Measurements from ENCODE around the gene MATCAP1.

MATCAP1 gene

DNA sequence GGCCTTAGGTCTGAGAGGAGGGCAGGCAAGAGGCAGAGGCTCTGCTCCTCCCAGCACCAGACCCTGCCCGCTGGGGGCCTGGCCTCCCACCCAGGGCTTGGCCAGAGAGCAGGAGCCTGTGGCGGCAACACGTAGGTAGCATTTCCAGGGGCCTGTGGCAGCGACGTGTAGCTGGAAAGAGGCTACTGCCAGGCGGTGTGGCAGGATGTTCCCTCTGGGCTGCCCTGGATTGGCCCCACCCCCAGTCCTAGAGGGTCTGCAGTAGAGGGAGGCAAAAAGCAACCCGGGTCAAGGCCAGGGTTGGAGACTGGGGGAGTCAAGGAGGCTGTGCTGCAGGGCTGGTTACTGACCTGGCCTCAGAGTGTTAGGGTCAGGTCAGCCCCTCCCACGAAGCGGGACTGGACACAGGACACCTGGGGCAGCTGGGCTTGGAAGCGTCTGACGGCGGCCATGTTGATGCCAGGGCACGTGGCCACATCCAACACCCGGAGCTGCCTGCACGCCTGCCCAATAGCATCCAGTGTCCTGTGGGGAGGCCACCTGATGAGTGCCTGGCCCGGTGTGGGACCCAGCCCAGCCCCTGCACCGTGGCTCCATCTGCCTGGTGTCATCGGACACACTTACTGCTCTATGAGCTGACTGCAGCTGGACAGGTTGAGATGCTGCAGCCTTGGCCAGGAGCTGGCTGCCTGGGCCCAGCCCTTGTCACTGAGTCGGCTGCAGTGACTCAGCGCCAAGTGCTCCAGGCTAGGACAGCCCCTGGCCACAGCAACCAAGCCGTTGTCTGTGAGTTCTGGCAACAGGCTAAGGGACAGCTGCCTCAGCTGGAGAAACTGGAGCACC is 23.7 kb upstream of the MATCAP1 start:
- DNase-seq = no peak

DNA sequence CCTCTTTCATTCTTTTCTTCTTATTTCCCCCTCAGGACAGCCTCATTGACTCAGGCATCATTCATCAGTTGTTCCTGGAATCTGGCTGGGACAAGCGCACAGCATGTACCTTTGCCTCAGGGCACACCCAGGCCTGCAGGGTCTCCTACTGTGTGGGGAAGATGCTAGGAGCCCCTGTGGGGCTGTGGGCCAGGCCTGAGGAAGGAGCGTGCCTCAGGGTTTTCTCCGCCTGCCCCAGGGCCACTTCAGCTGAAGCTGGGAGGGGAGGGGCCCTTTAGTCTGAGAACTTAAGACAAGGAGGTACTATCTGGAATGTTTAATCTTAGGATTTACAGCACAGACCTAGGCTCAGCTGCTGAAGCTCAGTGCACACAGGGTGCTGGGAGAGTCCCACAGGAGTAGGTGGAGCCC is 23.1 kb upstream of the MATCAP1 start:
- no peak for DNase-seq

DNA sequence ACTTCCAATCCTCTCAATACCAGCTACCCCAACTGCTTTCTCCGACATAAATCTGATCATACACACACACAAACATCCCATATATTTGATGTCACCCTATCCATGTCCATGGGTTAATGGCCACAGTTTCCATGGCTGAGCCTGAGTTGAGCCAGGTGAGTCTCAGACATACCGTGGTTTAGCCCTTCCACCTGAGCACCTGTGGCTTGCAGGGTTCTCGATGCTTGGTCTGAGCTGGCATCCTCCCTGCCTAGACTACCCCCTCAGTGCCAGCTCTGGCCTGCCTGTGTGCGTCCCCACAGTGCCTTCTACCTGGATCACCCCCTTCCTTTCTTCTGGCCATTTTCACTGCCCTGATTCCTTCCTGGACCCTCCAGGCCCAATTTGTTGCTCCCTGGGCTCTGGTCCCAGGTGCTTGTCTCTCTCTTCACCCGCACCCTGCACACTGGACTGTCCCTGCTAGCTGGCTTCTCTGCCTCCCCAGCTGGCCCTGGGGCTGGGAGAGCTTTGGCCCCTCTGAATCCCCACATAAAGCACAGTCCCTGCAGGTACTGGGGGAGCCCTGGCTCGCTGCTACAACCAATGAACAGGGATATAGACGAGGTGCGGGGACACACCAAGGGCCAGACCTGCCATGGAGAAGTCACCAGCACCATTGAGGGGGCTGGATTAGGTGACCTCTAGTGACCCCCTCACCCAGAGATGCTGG is 22.5 kb upstream of the MATCAP1 start:
- no peak for DNase-seq

DNA sequence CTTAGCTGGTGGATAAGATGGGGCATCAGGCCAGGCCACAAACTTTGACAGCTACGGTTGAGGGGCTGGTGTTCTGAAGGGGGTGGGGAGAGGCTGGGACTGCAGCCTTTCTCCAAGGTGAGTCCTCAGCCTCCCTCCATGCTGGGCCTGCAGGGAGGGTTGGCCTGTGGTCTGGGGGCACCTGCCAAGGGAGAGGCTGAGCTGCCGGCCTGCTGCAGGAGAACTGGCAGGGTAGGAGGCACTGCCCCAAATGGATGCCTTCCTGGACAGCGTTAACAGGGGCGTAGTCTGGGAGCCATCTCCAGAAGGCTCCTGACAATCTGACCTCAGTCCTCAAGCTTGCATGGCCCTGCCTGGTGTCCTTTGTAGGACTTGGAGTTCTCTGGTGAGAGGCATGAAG is 20.3 kb upstream of the MATCAP1 start:
- no peak for DNase-seq

DNA sequence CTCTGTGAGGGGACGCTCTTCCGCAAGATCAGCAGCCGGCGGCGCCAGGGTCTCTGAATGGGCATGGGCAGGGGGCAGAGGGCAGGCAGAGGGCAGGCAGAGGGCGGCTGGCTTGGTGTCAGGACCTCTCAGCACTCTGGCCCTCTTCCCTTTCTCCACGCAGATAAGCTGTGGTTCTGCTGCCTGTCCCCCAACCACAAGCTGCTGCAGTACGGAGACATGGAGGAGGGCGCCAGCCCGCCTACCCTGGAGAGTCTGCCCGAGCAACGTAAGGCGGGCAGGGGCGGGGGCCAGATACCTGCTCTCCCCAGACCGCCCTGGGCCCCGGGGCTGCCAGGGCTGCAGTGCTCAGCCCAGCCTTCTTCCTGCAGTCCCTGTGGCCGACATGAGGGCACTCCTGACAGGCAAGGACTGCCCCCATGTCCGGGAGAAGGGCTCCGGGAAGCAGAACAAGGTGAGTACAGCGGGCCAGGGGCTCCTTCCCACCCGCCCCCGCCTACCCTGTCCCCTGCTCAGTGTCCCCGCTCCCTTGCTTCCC is 19.3 kb upstream of the MATCAP1 start:
- DNase-seq = no peak

DNA sequence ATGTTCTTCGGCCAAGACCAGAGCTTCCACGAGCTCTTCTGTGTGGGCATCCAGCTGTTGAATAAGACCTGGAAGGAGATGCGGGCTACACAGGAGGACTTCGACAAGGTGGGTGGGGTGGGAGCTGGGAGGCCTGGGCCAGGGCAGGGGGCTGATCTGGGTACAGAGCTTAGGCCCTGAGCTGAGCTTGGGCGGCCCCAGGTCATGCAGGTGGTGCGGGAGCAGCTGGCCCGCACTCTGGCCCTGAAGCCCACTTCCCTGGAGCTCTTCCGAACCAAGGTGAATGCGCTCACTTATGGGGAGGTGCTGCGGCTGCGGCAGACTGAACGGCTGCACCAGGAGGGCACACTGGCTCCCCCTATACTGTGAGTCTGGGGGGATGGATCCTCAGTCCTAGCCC is 18.7 kb upstream of the MATCAP1 start:
- DNase-seq = no peak

DNA sequence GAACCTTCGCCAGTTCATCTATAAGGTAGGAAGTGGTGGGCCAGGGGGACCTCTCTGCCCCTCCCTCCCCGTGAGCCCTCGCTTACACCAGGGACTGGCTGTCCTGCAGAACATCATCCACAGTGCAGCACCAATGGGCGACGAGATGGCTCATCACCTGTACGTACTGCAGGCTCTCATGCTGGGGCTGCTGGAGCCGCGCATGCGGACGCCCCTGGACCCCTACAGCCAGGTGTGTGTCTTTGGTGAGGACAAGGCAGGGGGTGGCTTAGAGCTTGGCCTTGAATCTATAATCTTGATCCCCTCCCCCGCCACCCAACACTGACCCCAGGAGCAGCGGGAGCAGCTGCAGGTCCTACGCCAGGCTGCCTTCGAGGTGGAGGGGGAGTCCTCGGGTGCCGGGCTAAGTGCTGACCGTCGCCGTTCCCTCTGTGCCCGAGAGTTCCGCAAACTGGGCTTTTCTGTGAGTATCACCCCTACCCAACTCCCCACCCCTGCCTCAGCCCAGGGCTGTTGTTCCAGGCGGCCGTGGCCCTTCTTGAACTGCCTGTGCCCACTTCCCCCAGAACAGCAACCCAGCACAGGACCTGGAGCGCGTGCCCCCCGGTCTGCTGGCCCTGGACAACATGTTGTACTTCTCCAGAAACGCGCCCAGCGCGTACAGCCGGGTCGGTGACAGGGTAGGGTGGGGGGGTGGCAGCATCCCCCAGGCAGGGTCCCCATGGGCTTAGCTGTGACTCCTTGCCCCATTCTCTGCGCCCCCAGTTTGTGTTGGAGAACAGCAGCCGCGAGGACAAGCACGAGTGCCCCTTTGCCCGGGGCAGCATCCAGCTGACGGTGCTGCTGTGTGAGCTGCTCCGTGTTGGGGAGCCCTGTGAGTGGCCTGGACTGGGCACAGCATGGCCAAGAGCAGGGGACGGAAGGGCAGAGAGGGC is 17.9 kb upstream of the MATCAP1 start:
- DNase-seq = no peak

DNA sequence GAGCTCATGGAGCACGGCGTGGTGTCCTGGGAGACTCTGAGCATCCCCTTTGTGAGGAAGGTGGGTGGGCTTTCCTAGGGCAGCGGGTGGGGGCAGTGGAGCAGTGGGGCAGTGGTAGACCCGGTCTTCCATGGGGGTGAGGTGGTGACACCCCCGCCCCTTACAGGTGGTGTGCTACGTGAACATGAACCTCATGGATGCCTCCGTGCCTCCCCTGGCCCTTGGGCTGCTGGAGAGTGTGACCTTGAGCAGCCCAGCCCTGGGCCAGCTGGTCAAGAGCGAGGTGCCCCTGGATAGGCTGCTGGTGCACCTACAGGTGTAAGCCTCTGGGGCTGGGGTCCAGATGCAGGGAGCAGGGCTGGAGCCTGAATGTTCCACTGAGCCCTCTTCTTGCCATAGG is 16.7 kb upstream of the MATCAP1 start:
- DNase-seq = no peak

DNA sequence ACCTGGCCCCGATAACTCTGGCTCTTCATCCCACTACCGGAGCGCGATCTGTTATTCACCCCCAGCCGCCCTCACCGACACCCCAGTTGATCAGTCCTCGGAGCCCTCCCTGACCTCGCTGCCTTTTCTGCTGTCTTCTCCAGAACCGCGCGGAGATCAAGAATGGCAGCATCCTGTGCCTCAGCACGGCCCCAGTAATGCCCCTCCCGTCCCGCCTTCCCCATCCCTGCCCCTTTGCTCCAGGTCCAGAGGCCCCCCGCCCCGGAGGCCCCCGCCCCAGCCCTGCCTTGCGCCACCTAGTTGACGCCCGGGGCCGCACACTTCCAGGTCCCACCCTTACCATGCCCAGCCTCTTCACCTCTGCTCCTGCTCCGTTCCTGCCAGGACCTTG is 16.0 kb upstream of the MATCAP1 start:
- DNase-seq = no peak

DNA sequence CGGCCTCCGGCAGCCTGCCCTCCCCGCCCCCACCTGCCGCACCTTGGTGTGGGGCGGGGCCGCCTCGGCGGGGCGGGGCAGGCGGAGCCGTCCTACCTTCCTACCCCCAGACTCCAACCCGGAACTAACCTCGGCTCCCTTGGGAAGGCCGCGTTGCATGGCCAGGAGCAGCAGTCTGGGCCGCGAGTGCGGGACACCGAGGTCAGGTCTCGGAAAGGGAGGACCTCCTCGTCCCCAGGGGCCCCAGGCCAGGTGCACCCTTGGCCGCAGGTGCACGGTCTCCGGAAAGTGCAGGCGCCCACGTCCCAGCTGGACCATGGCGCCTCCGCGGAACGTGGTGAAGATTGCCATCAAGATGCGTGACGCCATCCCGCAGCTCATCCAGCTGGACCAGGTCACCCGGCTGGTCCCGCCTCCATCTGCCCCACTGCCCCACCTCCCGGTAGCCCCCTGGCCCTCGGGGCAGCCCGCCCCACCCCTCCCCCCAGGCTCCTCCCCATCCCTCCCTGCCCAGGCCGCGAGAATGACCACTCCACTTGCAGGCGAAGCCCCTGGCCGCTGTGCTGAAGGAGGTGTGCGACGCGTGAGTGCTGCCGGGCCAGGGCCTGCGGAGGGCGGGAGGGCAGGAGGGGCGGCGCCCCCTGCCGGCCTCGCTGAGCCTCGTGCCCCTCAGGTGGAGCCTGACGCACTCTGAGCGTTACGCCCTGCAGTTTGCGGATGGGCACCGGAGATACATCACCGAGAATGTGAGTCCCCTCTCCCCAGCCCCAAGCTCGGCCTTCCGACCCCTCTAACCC is 15.4 kb upstream of the MATCAP1 start, which contains the start of gene ELMO3:
Gene ELMO3 (plus strand): TSS at position 121 of the 797 bp plus-strand sequence. CDS start 196 bp downstream, at position 317.
- DNase-seq = peak; percentile 1

DNA sequence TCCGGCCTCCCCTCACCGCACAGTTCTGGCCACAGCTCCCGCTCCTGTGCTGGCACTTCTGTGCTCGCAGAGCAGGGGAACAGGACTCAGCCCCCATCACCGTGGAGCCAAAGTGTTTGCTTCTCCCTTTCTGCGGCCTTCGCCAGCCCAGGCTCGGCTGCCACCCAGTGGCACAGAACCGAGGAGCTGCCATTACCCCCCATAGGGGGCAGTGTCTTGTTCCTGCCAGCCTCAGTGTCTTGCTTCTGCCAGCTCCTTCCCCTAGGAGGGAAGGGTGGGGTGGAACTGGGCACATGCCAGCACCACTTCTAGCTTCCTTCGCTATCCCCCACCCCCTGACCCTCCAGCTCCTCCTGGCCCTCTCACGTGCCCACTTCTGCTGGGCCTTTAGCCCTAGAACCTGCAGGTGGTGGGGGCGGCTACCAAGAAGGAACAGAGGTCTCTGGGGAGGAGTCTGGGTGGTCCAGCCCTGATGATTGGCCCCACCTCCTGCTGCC is 14.5 kb upstream of the MATCAP1 start:
- DNase-seq = peak; percentile 19

DNA sequence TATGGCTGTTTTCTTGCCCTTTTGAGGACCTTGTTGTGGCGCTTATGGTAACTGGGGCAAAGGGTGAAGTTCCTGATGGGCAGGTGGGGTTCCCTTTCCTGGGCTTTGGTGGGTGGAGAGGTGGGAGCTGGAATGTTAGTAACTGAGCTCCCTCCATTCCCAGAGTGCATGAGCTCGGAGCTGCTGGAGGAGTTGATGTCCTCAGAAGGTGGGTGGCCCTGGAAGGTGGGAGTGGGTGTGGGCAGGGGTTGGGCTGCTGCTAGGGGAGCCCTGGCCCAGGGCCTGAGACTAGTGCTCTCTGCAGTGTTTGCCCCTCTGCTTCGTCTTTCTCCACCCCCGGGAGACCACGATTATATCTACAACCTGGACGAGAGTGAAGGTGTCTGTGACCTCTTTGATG is 13.9 kb upstream of the MATCAP1 start:
- no peak for DNase-seq

DNA sequence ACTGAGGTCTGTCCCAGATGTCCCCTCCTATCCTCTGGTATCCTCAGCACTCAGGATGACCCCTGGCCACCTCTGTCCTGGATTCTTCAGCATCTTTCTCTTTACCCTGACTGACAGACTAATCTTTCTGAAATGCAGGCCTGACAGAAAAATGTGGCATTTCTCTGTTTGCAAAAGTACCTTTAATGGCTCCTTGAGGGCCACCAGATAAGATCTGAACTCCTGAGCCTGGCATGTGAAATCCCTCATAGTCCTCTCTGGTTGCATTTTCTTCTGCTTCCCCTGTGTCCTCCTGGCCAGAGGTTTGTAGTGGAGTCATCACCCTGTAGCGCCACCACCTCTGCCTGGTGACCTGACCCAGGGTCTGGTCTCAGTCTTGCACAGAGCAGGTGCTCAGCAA is 13.1 kb upstream of the MATCAP1 start:
- DNase-seq = no peak

DNA sequence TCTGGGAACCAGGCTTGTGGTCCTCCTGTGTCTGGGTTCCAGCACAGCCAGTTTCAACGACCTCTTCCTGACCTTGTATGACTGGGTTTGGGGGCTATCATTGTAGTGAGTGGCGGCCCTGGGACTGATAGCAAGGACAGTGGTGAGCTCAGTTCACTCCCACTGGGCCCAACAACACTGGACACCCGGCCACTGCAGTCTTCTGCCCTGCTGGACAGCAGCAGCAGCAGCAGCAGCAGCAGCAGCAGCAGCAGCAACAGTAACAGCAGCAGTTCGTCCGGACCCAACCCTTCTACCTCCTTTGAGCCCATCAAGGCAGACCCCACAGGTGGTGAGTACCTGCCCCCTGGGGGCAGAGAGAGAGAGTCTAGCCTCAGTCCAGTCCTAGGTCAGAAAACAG is 11.9 kb upstream of the MATCAP1 start:
- no peak for DNase-seq

DNA sequence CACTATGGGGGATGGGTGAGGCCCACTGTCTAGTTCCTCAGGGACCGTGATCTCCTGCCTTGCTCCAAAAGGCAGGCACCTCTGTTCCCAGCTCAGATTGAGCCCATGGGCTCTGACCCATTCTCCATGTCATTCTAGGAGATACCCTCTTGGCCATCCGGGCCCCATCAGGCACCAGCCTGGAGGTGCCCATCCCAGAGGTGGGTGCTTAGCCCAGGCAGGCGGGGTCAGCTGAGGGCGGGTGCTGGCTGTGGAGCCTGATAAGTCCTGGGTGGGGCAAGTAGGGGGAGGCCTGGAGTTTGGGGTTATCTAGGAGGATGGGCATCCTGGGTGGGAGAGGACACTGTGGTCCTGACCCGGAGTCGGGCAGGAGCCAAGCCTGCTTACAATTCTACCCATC is 10.5 kb upstream of the MATCAP1 start:
- DNase-seq = no peak

DNA sequence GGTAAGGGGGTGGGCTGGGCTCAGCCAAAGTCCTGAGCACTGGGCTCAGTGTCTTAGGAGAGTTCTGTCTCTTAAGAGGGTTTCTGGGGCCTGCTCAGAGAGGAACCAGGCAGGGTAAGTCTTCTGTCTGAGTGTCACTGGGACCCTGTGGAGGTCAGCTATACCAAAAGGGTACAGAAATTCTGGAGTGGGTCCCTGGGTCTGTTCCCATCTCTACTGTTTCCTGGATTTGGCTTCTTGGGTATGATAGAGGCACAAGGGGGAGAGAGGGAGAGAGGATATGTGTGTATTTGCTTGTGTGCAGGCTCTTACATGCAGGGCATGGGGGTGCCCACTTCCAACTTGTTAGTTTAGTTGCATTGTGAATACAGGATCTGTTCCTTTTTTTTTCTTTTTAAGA is 9.8 kb upstream of the MATCAP1 start:
- DNase-seq = no peak

DNA sequence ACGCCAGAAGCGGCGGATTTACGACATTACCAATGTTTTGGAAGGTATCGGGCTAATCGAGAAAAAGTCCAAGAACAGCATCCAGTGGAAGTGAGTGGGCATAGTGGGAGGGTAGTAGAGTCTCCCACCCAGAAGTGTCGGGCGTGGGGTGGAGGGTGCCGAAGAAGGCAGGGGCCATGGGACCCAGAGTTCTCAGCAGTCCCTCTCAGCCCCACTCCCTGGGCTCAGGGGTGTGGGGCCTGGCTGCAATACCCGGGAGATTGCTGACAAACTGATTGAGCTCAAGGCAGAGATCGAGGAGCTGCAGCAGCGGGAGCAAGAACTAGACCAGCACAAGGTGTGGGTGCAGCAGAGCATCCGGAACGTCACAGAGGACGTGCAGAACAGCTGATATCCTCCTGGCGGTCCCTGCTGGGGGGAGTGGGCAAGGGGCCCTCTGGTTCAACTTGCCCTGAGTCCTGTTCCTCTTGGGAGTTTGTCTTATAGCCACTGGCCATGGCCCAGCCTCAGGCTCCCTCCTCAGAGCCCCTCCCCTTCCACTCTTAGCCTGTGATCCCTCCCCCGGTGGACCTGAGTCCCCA is 9.1 kb upstream of the MATCAP1 start:
- no peak for DNase-seq

DNA sequence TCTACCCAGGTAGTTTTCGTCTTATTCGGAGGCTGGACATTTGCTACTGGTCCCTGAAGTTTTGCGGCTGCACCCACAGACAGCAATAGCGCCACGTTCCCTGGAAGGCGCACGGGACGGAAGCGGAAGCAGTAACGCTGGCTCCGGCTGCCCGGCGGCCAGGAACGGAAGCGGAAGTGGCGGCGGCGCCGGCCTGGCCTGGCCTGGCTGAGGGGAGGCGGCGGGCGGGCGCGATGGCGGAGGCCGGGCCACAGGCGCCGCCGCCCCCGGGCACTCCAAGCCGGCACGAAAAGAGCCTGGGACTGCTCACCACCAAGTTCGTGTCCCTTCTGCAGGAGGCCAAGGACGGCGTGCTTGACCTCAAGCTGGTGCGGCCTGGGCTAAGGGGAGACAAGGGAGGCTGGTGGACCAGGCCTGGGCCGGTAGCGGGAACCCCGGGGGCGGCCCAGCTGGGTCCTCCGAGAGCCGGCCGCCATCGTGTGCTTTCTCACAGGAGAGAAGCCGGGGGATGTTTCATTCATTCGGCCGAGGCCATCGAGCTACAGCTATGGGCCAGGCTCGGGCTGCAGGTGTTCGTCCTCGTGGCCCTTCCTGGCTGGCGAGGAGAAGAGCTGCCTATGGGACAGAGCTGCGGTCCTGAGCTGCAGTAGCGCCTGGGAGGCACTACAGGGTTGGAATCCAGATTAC is 8.4 kb upstream of the MATCAP1 start, which contains the start of gene E2F4:
Gene E2F4 (plus strand): TSS at position 161 of the 687 bp plus-strand sequence. CDS start 73 bp downstream, at position 234.
- peak; percentile 41 for DNase-seq

DNA sequence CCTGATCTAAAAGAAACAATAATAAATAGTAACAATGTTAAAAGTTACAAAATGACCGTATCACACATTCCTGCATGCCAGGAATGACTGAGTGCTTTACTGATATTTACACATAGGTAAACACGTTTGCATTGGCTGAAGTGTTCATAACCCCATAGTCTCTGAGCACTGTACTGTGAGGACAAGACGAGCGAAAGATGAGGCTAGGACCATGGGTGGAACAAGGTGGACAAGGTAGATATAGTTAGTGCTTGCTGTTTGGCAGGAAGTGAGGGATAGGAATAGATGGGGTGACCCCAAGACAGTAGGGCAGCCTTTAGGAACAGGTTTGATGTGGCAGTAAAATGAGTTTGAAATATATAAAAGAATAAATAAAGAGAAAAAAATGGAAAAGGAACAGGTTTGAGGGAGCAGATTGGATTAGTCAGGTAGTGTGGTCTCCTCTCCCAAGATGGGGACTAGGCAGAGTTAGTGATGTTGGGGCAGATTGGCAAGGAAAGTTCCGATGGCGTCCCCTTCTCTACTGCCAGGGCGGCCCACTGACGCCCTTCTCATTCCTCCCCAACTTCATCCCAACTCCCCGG is 7.7 kb upstream of the MATCAP1 start:
- DNase-seq = no peak

All from NCI-H526 treated with DMSO at 0.1 percent for 48 hours (cell line).